H1 (cell line): Measurements from ENCODE around the gene RAI14. TPM values are rescaled to one million over a fixed set of nuclear protein-coding genes. Genes with fewer than 3 reads are reported as not detected.

Source experiments
- CTCF ChIP-seq, 3 experiments: IDR thresholded peaks; 1 replicate in 2 of 3; 2 replicates in 1 of 3; pipeline versions ENCODE4 v1.5.1 to v1.6.1; 2011; ENCODE audit warnings: low read length in 3 of 3, mild to moderate bottlenecking in 3 of 3, inconsistent platforms in 2 of 3, low read depth in 1 of 3, moderate library complexity in 1 of 3; ENCODE audit not compliant: insufficient read depth in 1 of 3; ENCODE audit errors: control extremely low read depth in 1 of 3
- GTF2F1 ChIP-seq: IDR thresholded peaks from 2 replicates; pipeline ENCODE4 v1.6.1; 2012; ENCODE audit warnings: low read depth, low read length, improper control_type of control experiment, borderline replicate concordance
- PHF8 ChIP-seq: fragments of 200-600 bp; sonication (generic); conservative IDR thresholded peaks from 2 replicates; pipeline ENCODE4 v1.7.1; 2012; ENCODE audit warnings: low read depth, mild to moderate bottlenecking, inconsistent platforms, low read length, moderate library complexity
- RXRA ChIP-seq: IDR thresholded peaks from 2 replicates; pipeline ENCODE4 v1.6.1; 2011; ENCODE audit warnings: low read depth, mild to moderate bottlenecking, low read length, moderate library complexity; ENCODE audit not compliant: insufficient read depth
- SRF ChIP-seq: IDR thresholded peaks from 2 replicates; pipeline ENCODE4 v1.6.1; 2011; ENCODE audit warnings: mild to moderate bottlenecking, low read depth, low read length, moderate library complexity
- polyA plus RNA-seq, 7 experiments: library from polyadenylated mRNA; depleted of rRNA in 3 of 7; stranded (reverse) in 5 of 7; unstranded in 2 of 7; fragments of >200 nt in 5 of 7; fragments of 200-250 nt in 2 of 7; gene quantifications; 1 replicate in 5 of 7; 2 replicates in 1 of 7; 4 replicates in 1 of 7; pipeline versions ENCODE4 v1.2.1 to v1.2.3, GENCODE V29; 2011 to 2013; ENCODE audit warnings: missing spikeins in 2 of 7, mixed read lengths in 2 of 7
- total RNA-seq: library from RNA; stranded (reverse); fragmentation: NEBNext Ultra II Directional; extraction: Animal tissue kit (Norgen Biotek cat#: 25700); gene quantifications from 2 replicates; pipeline ENCODE4 v1.2.1, GENCODE V29; 2021

The RAI14 gene
- total and polyA plus RNA-seq, 2 of the 8 experiments (the other 6 are each of a cell fraction or from before 2014, with no cell fraction given) = 48.4 to 210 TPM

GRCh38 chr5:34692786-34693185 is 36.7 kb downstream of the RAI14 start (continued):
- TF ChIP-seq SRF (no peak), PHF8 (no peak), CTCF (IDR thresholded peaks at IDR 0.05; ENCODE audit: control extremely low read depth in 1 of 3, insufficient read depth in 1 of 3, low read depth in 1 of 3, low read length in 3 of 3) (no peak), GTF2F1 (no peak), RXRA (no peak)
